HL-60 (cell line): Measurements from ENCODE around the gene SLC14A1.

Experiments
- CTCF ChIP-seq: IDR thresholded peaks from one replicate; pipeline ENCODE4 v1.5.1; 2011; ENCODE audit warnings: low read length, control low read depth, inconsistent platforms; ENCODE audit not compliant: insufficient read depth
- POLR2AphosphoS5 ChIP-seq: IDR thresholded peaks from 2 replicates; pipeline ENCODE4 v1.6.1; 2012; ENCODE audit warnings: low read depth
- REST ChIP-seq: IDR thresholded peaks from 2 replicates; pipeline ENCODE4 v1.6.1; 2012; ENCODE audit warnings: low read depth; ENCODE audit not compliant: insufficient replicate concordance

GRCh38 chr18:45686891-45687611 is 36.9 kb upstream of the SLC14A1 start:
- no peak for TF ChIP-seq CTCF
- peak; percentile 99 for TF ChIP-seq POLR2AphosphoS5
- TF ChIP-seq REST = peak; percentile 1
